Osteocyte (in vitro differentiated cells): ENCODE measurements around the gene NPAS2. TPM values are rescaled to one million over a fixed set of nuclear protein-coding genes. Genes with fewer than 3 reads are reported as not detected.

ENCODE experiments used
- DNase-seq: peaks from one replicate; pipeline ENCODE4 v3.0.0; 2021; ENCODE audit warnings: mixed read lengths; ENCODE audit not compliant: unreplicated experiment; ENCODE audit errors: extremely low spot score
- H3K27ac Mint-ChIP-seq: one replicate; pipeline ENCODE4 v1.8.0; 2021; ENCODE audit warnings: mild to moderate bottlenecking, mixed read lengths; ENCODE audit not compliant: unreplicated experiment
- H3K27me3 Mint-ChIP-seq: one replicate; pipeline ENCODE4 v1.8.0; 2021; ENCODE audit warnings: mixed read lengths; ENCODE audit not compliant: unreplicated experiment
- H3K36me3 Mint-ChIP-seq: one replicate; pipeline ENCODE4 v1.8.0; 2021; ENCODE audit warnings: mixed read lengths; ENCODE audit not compliant: unreplicated experiment
- H3K4me1 Mint-ChIP-seq: one replicate; pipeline ENCODE4 v1.8.0; 2021; ENCODE audit warnings: mixed read lengths; ENCODE audit not compliant: unreplicated experiment
- H3K4me3 Mint-ChIP-seq: one replicate; pipeline ENCODE4 v1.8.0; 2021; ENCODE audit warnings: mild to moderate bottlenecking, moderate library complexity, mixed read lengths; ENCODE audit not compliant: unreplicated experiment
- H3K9me3 Mint-ChIP-seq: one replicate; pipeline ENCODE4 v1.8.0; 2021; ENCODE audit warnings: mixed read lengths; ENCODE audit not compliant: unreplicated experiment
- CTCF ChIP-seq: fragments of 200-600 bp; sonication (generic); IDR thresholded peaks from 2 replicates; pipeline ENCODE4 v1.5.0; 2021; ENCODE audit warnings: antibody characterized with exemption, mild to moderate bottlenecking, moderate library complexity
- total RNA-seq: library from RNA; stranded (reverse); gene quantifications from 2 replicates; pipeline ENCODE4 v1.2.1, GENCODE V29; 2021

NPAS2 gene
- total RNA-seq, 1 donor from 2014 or later: 16.6 TPM

- TF ChIP-seq CTCF: no peak
- Mint-ChIP-seq H3K27ac (no peak overlapping the region), H3K9me3 (no peaks in the 10 kb centered on the region), H3K4me1 (no peaks in the 10 kb centered on the region), H3K36me3 (peaks cover 18% of the 10 kb centered on the region), H3K4me3 (no peak overlapping the region), H3K27me3 (no peaks in the 10 kb centered on the region)
- no peak for DNase-seq
Observed at GRCh38 chr2:101018934-101019333, 199.0 kb downstream of the NPAS2 start.

- Mint-ChIP-seq H3K27ac (no peak overlapping the region), H3K36me3 (peaks cover 26% of the 10 kb centered on the region), H3K4me1 (no peaks in the 10 kb centered on the region), H3K27me3 (no peaks in the 10 kb centered on the region), H3K4me3 (no peak overlapping the region), H3K9me3 (no peaks in the 10 kb centered on the region)
- no peak for TF ChIP-seq CTCF
- no peak for DNase-seq
Observed at GRCh38 chr2:101022221-101022620, 202.3 kb downstream of the NPAS2 start.

- H3K36me3 Mint-ChIP-seq: peaks cover 23% of the 10 kb centered on the region
- no peaks in the 10 kb centered on the region for H3K4me1 Mint-ChIP-seq
- DNase-seq: peak; percentile 32
- no peak overlapping the region for H3K4me3 Mint-ChIP-seq
- no peaks in the 10 kb centered on the region for H3K9me3 Mint-ChIP-seq
- no peak overlapping the region for H3K27ac Mint-ChIP-seq
- no peak for TF ChIP-seq CTCF
- no peaks in the 10 kb centered on the region for H3K27me3 Mint-ChIP-seq
Observed at GRCh38 chr2:101023327-101024107, 203.6 kb downstream of the NPAS2 start.

- Mint-ChIP-seq H3K36me3 (peaks cover 23% of the 10 kb centered on the region), H3K9me3 (no peaks in the 10 kb centered on the region), H3K4me1 (no peaks in the 10 kb centered on the region), H3K27ac (no peak overlapping the region), H3K4me3 (no peak overlapping the region), H3K27me3 (no peaks in the 10 kb centered on the region)
- TF ChIP-seq CTCF: no peak
- DNase-seq: peak; percentile 7
Observed at GRCh38 chr2:101025561-101025960, 205.6 kb downstream of the NPAS2 start.

- TF ChIP-seq CTCF: no peak
- Mint-ChIP-seq H3K4me1 (no peaks in the 10 kb centered on the region), H3K27me3 (no peaks in the 10 kb centered on the region), H3K36me3 (peaks cover 19% of the 10 kb centered on the region), H3K27ac (no peak overlapping the region), H3K9me3 (no peaks in the 10 kb centered on the region), H3K4me3 (no peak overlapping the region)
- DNase-seq: peak; percentile 40
Observed at GRCh38 chr2:101026253-101026701, 206.3 kb downstream of the NPAS2 start.
